Natural killer cell (primary cell): ENCODE results near the gene GRWD1. TPM values are rescaled to one million over a fixed set of nuclear protein-coding genes. Genes with fewer than 3 reads are reported as not detected.

Experiments used
- ATAC-seq, 3 donors: fragments of 150-1000 bp in 2 of 3; fragments of 200-7000 bp in 1 of 3; cut with Tn5 transposase; 1 replicate in 1 of 3; 2 replicates in 2 of 3; pipeline ENCODE4 v1.10.0; 2021; ENCODE audit warnings: mild to moderate bottlenecking in 2 of 3, moderate library complexity in 2 of 3
- DNase-seq, 2 donors: peaks; one replicate each; pipeline versions ENCODE4 v3.0.0 to v3.0.0-alpha.2; 2013 to 2021; ENCODE audit warnings: mixed read lengths in 1 of 2
- H3K27ac ChIP-seq: one replicate; pipeline ENCODE4 v1.5.1; 2013; ENCODE audit warnings: mild to moderate bottlenecking, low read length
- H3K27me3 ChIP-seq: one replicate; pipeline ENCODE4 v1.6.1; 2013; ENCODE audit warnings: low read length; ENCODE audit not compliant: control insufficient read depth, insufficient read depth
- H3K36me3 ChIP-seq: one replicate; pipeline ENCODE4 v1.6.1; 2013; ENCODE audit warnings: low read length; ENCODE audit not compliant: control insufficient read depth, insufficient read depth
- H3K4me1 ChIP-seq: one replicate; pipeline ENCODE4 v1.6.1; 2013; ENCODE audit warnings: low read length; ENCODE audit not compliant: control insufficient read depth, insufficient read depth
- H3K4me3 ChIP-seq: one replicate; pipeline ENCODE4 v1.5.1; 2013; ENCODE audit warnings: low read length
- H3K9me3 ChIP-seq: one replicate; pipeline ENCODE4 v1.6.1; 2013; ENCODE audit warnings: low read length; ENCODE audit not compliant: control insufficient read depth, insufficient read depth
- H3K27ac Mint-ChIP-seq, 2 donors: one replicate each; pipeline ENCODE4 v1.8.0; 2022; ENCODE audit warnings: mild to moderate bottlenecking in 2 of 2, mixed read lengths in 2 of 2, moderate library complexity in 1 of 2
- H3K27me3 Mint-ChIP-seq, 2 donors: one replicate each; pipeline ENCODE4 v1.8.0; 2022; ENCODE audit warnings: low read depth in 2 of 2, mixed read lengths in 2 of 2
- H3K36me3 Mint-ChIP-seq: one replicate; pipeline ENCODE4 v1.8.0; 2022; ENCODE audit warnings: mixed read lengths
- H3K4me1 Mint-ChIP-seq, 2 donors: one replicate each; pipeline ENCODE4 v1.8.0; 2022; ENCODE audit warnings: mixed read lengths in 2 of 2
- H3K4me3 Mint-ChIP-seq: one replicate; pipeline ENCODE4 v1.8.0; 2022; ENCODE audit warnings: mild to moderate bottlenecking, moderate library complexity, mixed read lengths
- H3K9me3 Mint-ChIP-seq, 2 donors: one replicate each; pipeline ENCODE4 v1.8.0; 2022; ENCODE audit warnings: mixed read lengths in 2 of 2
- CTCF ChIP-seq: fragments of 200-600 bp; IDR thresholded peaks from one replicate; pipeline ENCODE4 v1.8.0; 2022; ENCODE audit warnings: antibody characterized with exemption
- WGBS: methylation state at CpG from one replicate; pipeline ENCODE4 v1.1.7; 2013; ENCODE audit warnings: missing lambda C conversion rate; ENCODE audit not compliant: insufficient coverage; 5-methylcytosine and 5-hydroxymethylcytosine counted together
- intact Hi-C: fragments of 100-400 bp; cut with micrococcal nuclease; formaldehyde crosslinking; loops from one replicate; pipeline ENCODE4 v1.14.2; 2022
- total RNA-seq, 4 donors: library from RNA; stranded (reverse); fragments of 120-200 nt in 1 of 4; gene quantifications; one replicate each; pipeline versions ENCODE4 v1.2.3 to v1.2.4, GENCODE V29; 2013 to 2022

The GRWD1 gene
- total RNA-seq, 3 donors from 2014 or later (not counting 1 experiment from before 2014, with no cell fraction given): 14.2 to 29.0 (median 16.7) TPM

- peaks cover 5 to 6% of the 10 kb centered on the region in 2 donors for H3K4me1 Mint-ChIP-seq
- Histone ChIP-seq H3K27ac (no peak overlapping the region), H3K4me3 (no peak overlapping the region), H3K36me3 (no peaks in the 10 kb centered on the region), H3K9me3 (no peaks in the 10 kb centered on the region), H3K4me1 (no peaks in the 10 kb centered on the region), H3K27me3 (no peaks in the 10 kb centered on the region)
- ATAC-seq (no peak), DNase-seq (no peak)
- intact Hi-C loops: no loop called here
- no peak for TF ChIP-seq CTCF
- peaks cover 0 to 11% of the 10 kb centered on the region in 2 donors for H3K27me3 Mint-ChIP-seq
- 8% methylated on average over 8 of the region's 8 CpGs for WGBS
- H3K36me3 Mint-ChIP-seq: no peaks in the 10 kb centered on the region
- no peak overlapping the region for H3K27ac Mint-ChIP-seq
- H3K4me3 Mint-ChIP-seq: no peak overlapping the region
- H3K9me3 Mint-ChIP-seq: no peaks in the 10 kb centered on the region
Measured at GRCh38 chr19:48424694-48425219, 21.0 kb upstream of the GRWD1 start.

DNA sequence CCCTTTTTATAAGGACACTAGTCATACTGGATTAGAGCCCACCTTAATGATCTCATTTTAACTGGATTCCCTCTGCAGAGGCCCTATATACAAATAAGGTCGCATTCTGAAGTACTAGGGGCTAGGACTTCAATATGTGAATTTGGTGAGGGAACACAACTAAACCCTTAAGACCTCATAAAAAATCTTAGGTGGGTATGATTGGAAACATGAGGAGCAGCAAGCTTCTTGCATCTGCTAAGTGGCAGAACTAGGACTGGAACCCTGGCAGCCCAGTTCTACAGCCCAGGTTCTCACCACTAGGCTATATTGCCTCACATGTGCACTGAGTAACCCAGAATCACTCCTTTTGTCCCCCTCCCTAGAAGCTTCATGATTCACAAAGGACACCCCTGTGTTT, 17.1 kb upstream of the GRWD1 start:
- peaks cover 0 to 6% of the 10 kb centered on the region in 2 donors for H3K27me3 Mint-ChIP-seq
- no peak overlapping the region for H3K4me3 Mint-ChIP-seq
- Histone ChIP-seq H3K4me3 (no peak overlapping the region), H3K9me3 (no peaks in the 10 kb centered on the region), H3K4me1 (no peaks in the 10 kb centered on the region), H3K36me3 (no peaks in the 10 kb centered on the region), H3K27me3 (no peaks in the 10 kb centered on the region), H3K27ac (no peak overlapping the region)
- no peak overlapping the region for H3K27ac Mint-ChIP-seq
- ATAC-seq (no peak), DNase-seq (no peak)
- peaks cover 5 to 6% of the 10 kb centered on the region in 2 donors for H3K4me1 Mint-ChIP-seq
- no CpG with 5 or more reads among the region's 1 CpG for WGBS
- intact Hi-C loops: no loop called here
- H3K9me3 Mint-ChIP-seq: no peaks in the 10 kb centered on the region
- TF ChIP-seq CTCF: no peak
- H3K36me3 Mint-ChIP-seq: no peaks in the 10 kb centered on the region

- no peak for TF ChIP-seq CTCF
- Histone ChIP-seq H3K4me3 (no peak overlapping the region), H3K27ac (no peak overlapping the region), H3K9me3 (no peaks in the 10 kb centered on the region), H3K4me1 (no peaks in the 10 kb centered on the region), H3K36me3 (no peaks in the 10 kb centered on the region), H3K27me3 (no peaks in the 10 kb centered on the region)
- 69% methylated on average over 7 of the region's 8 CpGs for whole genome bisulfite sequencing
- Mint-ChIP-seq H3K27me3 (peaks cover 10 to 24% of the 10 kb centered on the region in 2 donors), H3K9me3 (no peaks in the 10 kb centered on the region), H3K4me1 (no peaks in the 10 kb centered on the region), H3K27ac (no peak overlapping the region), H3K36me3 (no peaks in the 10 kb centered on the region), H3K4me3 (no peak overlapping the region)
- ATAC-seq (no peak), DNase-seq (no peak)
- intact Hi-C loops: no loop called here
Measured at GRCh38 chr19:48433337-48433736, 12.4 kb upstream of the GRWD1 start.

DNA sequence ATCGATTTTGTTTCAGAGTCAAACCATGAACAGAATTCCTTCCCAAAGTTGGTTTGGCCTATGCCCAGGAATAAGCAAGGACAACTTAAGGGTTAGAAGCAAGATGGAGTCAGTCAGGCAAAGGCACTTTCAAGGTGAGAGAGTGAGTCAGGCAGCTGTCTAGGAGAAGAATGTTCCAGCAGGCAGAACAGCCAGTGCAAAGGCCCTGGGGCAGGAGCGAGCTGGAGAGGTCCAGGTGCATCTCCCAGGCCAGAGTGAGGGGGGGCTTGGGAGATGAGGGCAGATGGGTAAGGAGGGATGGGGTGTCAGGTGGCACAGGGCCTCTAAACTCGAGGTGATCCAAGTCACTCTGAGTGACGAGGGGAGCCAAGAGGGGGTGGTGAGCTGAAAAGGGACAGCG, 9.2 kb upstream of the GRWD1 start:
- H3K27ac Mint-ChIP-seq: no peak overlapping the region
- 79% methylated on average over 5 of the region's 5 CpGs for WGBS
- H3K4me3 ChIP-seq: no peak overlapping the region
- no peaks in the 10 kb centered on the region for H3K36me3 Mint-ChIP-seq
- H3K9me3 ChIP-seq: no peaks in the 10 kb centered on the region
- no peak overlapping the region for H3K4me3 Mint-ChIP-seq
- peaks cover 16 to 28% of the 10 kb centered on the region in 2 donors for H3K27me3 Mint-ChIP-seq
- H3K36me3 ChIP-seq: no peaks in the 10 kb centered on the region
- no peak for ATAC-seq
- intact Hi-C loops: no loop called here
- H3K27ac ChIP-seq: no peak overlapping the region
- peaks cover 3% of the 10 kb centered on the region for H3K27me3 ChIP-seq
- DNase-seq: no peak
- no peaks in the 10 kb centered on the region for H3K4me1 ChIP-seq
- TF ChIP-seq CTCF: no peak
- H3K4me1 Mint-ChIP-seq: no peaks in the 10 kb centered on the region
- no peaks in the 10 kb centered on the region for H3K9me3 Mint-ChIP-seq
